Gastrocnemius medialis (tissue), 4 donors: ENCODE measurements around the gene TRAPPC3. TPM values are rescaled to one million over a fixed set of nuclear protein-coding genes. Genes with fewer than 3 reads are reported as not detected.

Experiments
- ATAC-seq, 2 donors: fragments of 150-250 bp; one replicate each; pipeline ENCODE4 v1.9.1; 2016
- DNase-seq, 2 donors: peaks; one replicate each; pipeline ENCODE4 v3.0.0-alpha.2; 2019
- H3K27ac ChIP-seq, 4 donors: fragments of 200-600 bp; sonication (generic); 1 replicate in 1 of 4; 2 replicates in 3 of 4; pipeline ENCODE4 v1.5.1; 2016 to 2018; ENCODE audit warnings: mild to moderate bottlenecking in 2 of 4, moderate library complexity in 1 of 4
- H3K27me3 ChIP-seq, 3 donors: fragments of 200-600 bp; sonication (generic) in 2 of 3; 1 replicate in 1 of 3; 2 replicates in 2 of 3; pipeline versions ENCODE4 v1.5.1 to v1.6.0; 2016 to 2019; ENCODE audit warnings: mild to moderate bottlenecking in 1 of 3, moderate library complexity in 1 of 3
- H3K36me3 ChIP-seq, 2 donors: fragments of 200-600 bp; sonication (generic) in 1 of 2; one replicate each; pipeline ENCODE4 v1.5.1; 2017 to 2018
- H3K4me1 ChIP-seq, 2 donors: fragments of 200-600 bp; sonication (generic) in 1 of 2; one replicate each; pipeline ENCODE4 v1.5.1; 2016 to 2017; ENCODE audit warnings: mild to moderate bottlenecking in 2 of 2
- H3K4me3 ChIP-seq, 4 donors: fragments of 200-600 bp; sonication (generic) in 3 of 4; 1 replicate in 1 of 4; 2 replicates in 3 of 4; pipeline ENCODE4 v1.5.1; 2016 to 2019; ENCODE audit warnings: mild to moderate bottlenecking in 2 of 4
- H3K9me3 ChIP-seq, 3 donors: fragments of 200-600 bp; sonication (generic) in 2 of 3; 1 replicate in 1 of 3; 2 replicates in 2 of 3; pipeline ENCODE4 v1.5.1; 2016 to 2019
- POLR2A ChIP-seq, 2 donors: fragments of 450-650 bp; IDR thresholded peaks; one replicate each; pipeline ENCODE4 v1.6.1; 2017; ENCODE audit warnings: antibody characterized with exemption in 2 of 2, mild to moderate bottlenecking in 2 of 2, moderate library complexity in 2 of 2
- in situ Hi-C, 4 donors: fragments of 200-750 bp; cut with MboI; loops; one replicate each; pipeline versions ENCODE4 v1.15.0 to v1.8.0; 2017; ENCODE audit warnings: low sequenced_read_pairs in 4 of 4
- intact Hi-C: fragments of 100-400 bp; cut with DNase I; formaldehyde crosslinking; loops from one replicate; pipeline ENCODE4 v1.15.1; 2023; ENCODE audit warnings: low total_unique reads
- total RNA-seq, 4 donors: library from RNA; depleted of rRNA; stranded (reverse); fragments of >200 nt; gene quantifications; one replicate each; pipeline versions ENCODE4 v1.1.0 to v1.2.3, GENCODE V29; 2016
- TF ChIP-seq, protein P1 (sequence below), 5 experiments: fragments of 450-650 bp in 3 of 5; fragments of 200-600 bp in 2 of 5; sonication (generic) in 2 of 5; IDR thresholded peaks in 4 of 5; conservative IDR thresholded peaks in 1 of 5; 1 replicate in 4 of 5; 2 replicates in 1 of 5; pipeline ENCODE4 v1.5.1; 2016 to 2019; ENCODE audit warnings: antibody characterized with exemption in 5 of 5, mild to moderate bottlenecking in 3 of 5, moderate library complexity in 3 of 5

TRAPPC3 gene
- total RNA-seq, 4 donors from 2014 or later, result 57.5 to 72.4 (median 63.5) TPM

- H3K9me3 ChIP-seq, result no peaks in the 10 kb centered on the region
- no peak for DNase-seq
- H3K4me3 ChIP-seq, result no peak overlapping the region
- intact Hi-C loops, result no loop called here
- H3K4me1 ChIP-seq, result peaks cover 9 to 20% of the 10 kb centered on the region in 2 donors
- no peak for TF ChIP-seq POLR2A (IDR thresholded peaks at IDR 0.05)
- TF ChIP-seq, protein P1, sequence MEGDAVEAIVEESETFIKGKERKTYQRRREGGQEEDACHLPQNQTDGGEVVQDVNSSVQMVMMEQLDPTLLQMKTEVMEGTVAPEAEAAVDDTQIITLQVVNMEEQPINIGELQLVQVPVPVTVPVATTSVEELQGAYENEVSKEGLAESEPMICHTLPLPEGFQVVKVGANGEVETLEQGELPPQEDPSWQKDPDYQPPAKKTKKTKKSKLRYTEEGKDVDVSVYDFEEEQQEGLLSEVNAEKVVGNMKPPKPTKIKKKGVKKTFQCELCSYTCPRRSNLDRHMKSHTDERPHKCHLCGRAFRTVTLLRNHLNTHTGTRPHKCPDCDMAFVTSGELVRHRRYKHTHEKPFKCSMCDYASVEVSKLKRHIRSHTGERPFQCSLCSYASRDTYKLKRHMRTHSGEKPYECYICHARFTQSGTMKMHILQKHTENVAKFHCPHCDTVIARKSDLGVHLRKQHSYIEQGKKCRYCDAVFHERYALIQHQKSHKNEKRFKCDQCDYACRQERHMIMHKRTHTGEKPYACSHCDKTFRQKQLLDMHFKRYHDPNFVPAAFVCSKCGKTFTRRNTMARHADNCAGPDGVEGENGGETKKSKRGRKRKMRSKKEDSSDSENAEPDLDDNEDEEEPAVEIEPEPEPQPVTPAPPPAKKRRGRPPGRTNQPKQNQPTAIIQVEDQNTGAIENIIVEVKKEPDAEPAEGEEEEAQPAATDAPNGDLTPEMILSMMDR (IDR thresholded peaks at IDR 0.05 in 4 of 5, conservative IDR thresholded peaks at IDR 0.05 in 1 of 5), result no peak
- no peaks in the 10 kb centered on the region for H3K27me3 ChIP-seq
- in situ Hi-C loops, result no loop called here
- H3K36me3 ChIP-seq, result peaks cover 0 to 5% of the 10 kb centered on the region in 2 donors
- no peak for ATAC-seq
- no peak overlapping the region for H3K27ac ChIP-seq
Measured at GRCh38 chr1:36132029-36132428, 17.3 kb downstream of the TRAPPC3 start.

GRCh38 chr1:36128905-36129206 is 20.4 kb downstream of the TRAPPC3 start:
- DNase-seq (no peak), ATAC-seq (no peak)
- Histone ChIP-seq H3K9me3 (no peaks in the 10 kb centered on the region), H3K36me3 (no peaks in the 10 kb centered on the region), H3K4me3 (no peak overlapping the region), H3K27me3 (peaks cover 5 to 15% (median 13%) of the 10 kb centered on the region in 3 donors), H3K27ac (no peak overlapping the region), H3K4me1 (no peaks in the 10 kb centered on the region)
- intact Hi-C loops (no loop called here), in situ Hi-C loops (no loop called here)
- TF ChIP-seq POLR2A (IDR thresholded peaks at IDR 0.05), result no peak
- TF ChIP-seq, protein P1 (IDR thresholded peaks at IDR 0.05 in 4 of 5, conservative IDR thresholded peaks at IDR 0.05 in 1 of 5), result no peak

DNA sequence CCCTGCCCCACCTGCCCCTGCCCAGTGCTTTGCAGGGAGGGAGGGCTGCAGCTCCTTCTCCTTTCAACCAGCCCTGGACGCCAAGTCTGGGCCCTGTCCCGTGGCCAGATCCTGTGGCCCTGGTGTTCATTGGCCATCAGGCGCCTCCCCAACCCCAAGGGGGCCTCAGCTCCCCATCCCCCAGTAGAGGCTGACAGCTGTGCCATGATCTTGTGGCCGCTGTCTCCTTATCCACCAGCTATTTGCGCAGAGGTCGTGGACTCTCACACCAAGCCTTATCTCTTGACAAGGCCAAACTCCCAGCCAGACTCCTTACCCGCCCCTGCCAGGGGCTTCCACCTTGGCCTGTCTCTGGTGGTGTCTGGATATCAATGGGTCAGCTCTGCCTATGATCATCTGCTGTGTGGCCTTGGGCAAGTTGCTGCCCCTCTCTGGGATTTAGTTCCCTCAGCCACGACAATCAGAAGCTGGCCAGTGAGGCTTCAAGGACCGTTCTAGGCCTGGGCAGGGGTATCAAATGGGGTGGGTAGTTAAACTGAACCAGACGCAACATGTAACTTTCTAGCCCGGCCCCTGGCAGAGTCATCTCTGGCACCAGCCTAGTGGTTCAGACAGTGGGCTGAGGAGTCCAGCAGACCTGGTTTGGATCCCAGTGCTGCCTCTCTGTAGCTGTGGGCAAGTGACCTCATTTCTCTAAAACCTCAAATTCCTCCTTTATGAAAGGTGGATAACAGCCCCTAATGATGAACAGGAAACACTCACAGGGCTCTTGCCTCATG is 21.0 kb downstream of the TRAPPC3 start:
- Histone ChIP-seq H3K27ac (no peak overlapping the region), H3K9me3 (no peaks in the 10 kb centered on the region), H3K4me3 (no peak overlapping the region), H3K4me1 (no peaks in the 10 kb centered on the region), H3K27me3 (peaks cover 5 to 17% (median 13%) of the 10 kb centered on the region in 3 donors), H3K36me3 (no peaks in the 10 kb centered on the region)
- intact Hi-C loops (no loop called here), in situ Hi-C loops (no loop called here)
- DNase-seq (no peak), ATAC-seq (no peak)
- TF ChIP-seq, protein P1 (IDR thresholded peaks at IDR 0.05 in 4 of 5, conservative IDR thresholded peaks at IDR 0.05 in 1 of 5), result no peak
- TF ChIP-seq POLR2A (IDR thresholded peaks at IDR 0.05), result no peak

- Histone ChIP-seq H3K4me3 (no peak overlapping the region), H3K27me3 (peaks cover 5 to 17% (median 13%) of the 10 kb centered on the region in 3 donors), H3K9me3 (no peaks in the 10 kb centered on the region), H3K4me1 (no peaks in the 10 kb centered on the region), H3K36me3 (no peaks in the 10 kb centered on the region), H3K27ac (no peak overlapping the region)
- intact Hi-C loops (no loop called here), in situ Hi-C loops (no loop called here)
- ATAC-seq (no peak), DNase-seq (no peak)
- no peak for TF ChIP-seq POLR2A (IDR thresholded peaks at IDR 0.05)
- TF ChIP-seq, protein P1 (IDR thresholded peaks at IDR 0.05 in 4 of 5, conservative IDR thresholded peaks at IDR 0.05 in 1 of 5), result no peak
Measured at GRCh38 chr1:36126797-36127500, 22.3 kb downstream of the TRAPPC3 start.
